Astrocyte of the cerebellum (primary cell): ENCODE measurements around the gene EVA1A.

Experiments used
- DNase-seq: peaks from one replicate; pipeline ENCODE4 v3.0.0-alpha.2; 2011; ENCODE audit warnings: low read depth
- H3K4me3 ChIP-seq: 2 replicates; pipeline ENCODE4 v1.5.1; 2011; ENCODE audit warnings: mild to moderate bottlenecking, low read depth, low read length, moderate library complexity
- CTCF ChIP-seq: IDR thresholded peaks from 2 replicates; pipeline ENCODE4 v1.5.1; 2012; ENCODE audit warnings: low read length, low read depth, moderate library complexity, mild to moderate bottlenecking; ENCODE audit errors: missing control alignments
- in situ Hi-C: cut with HindIII; loops from 2 replicates; pipeline ENCODE4 v1.10.0; 2017; ENCODE audit warnings: low sequenced_read_pairs

Gene EVA1A

DNA sequence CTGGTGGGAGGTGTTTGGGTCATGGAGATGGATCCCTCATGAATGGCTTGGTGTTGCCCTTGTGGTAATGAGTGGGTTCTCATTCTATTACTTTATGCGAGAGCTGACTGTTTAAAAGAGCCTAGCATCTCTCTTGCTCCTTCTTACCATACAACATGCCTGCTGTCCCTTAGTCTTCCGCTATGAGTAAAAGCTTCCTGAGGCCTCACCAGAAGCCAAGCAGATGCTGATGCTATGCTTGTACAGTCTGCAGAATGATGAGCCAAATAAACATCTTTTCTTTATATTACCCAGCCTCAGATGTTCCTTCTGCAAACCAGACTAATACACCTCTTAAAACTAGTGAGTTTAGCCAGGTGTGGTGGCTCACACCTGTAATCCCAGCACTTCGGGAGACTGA, 23.1 kb downstream of the EVA1A start:
- TF ChIP-seq CTCF, result no peak
- in situ Hi-C loops, result no loop called here
- no peak overlapping the region for H3K4me3 ChIP-seq

GRCh38 chr2:75533135-75533534, 27.6 kb downstream of the EVA1A start:
- no peak overlapping the region for H3K4me3 ChIP-seq
- no peak for TF ChIP-seq CTCF
- in situ Hi-C loops, result no loop called here
- no peak for DNase-seq

More for the DNA sequence above, 23.1 kb downstream of the EVA1A start:
- no peak for DNase-seq

- TF ChIP-seq CTCF, result no peak
- in situ Hi-C loops, result no loop called here
- no peak for DNase-seq
- H3K4me3 ChIP-seq, result no peak overlapping the region
These were observed 28.3 kb downstream of the EVA1A start for GRCh38 chr2:75532488-75532887.

- H3K4me3 ChIP-seq, result no peak overlapping the region
- TF ChIP-seq CTCF, result no peak
- in situ Hi-C loops, result no loop called here
- no peak for DNase-seq
These were observed 32.3 kb downstream of the EVA1A start for GRCh38 chr2:75528221-75528977.

DNA sequence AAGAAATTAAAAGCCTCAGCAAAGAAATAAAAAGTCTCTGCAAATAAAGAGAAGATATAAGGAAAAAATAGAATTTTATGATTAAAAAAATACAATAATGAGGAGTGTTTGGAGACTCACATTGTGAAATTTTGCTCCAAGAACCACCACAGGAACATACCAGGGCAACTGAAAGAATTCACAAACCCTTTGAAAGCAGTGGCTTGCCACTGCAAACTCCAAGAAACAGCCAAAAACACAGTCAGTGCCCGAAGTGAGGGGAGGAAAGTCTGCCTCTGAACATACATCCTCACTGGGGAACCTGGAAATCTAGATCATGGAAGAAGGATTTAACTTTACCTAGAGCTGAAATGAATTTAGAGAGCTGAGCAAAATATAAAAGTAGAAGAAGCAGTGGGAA, 33.1 kb downstream of the EVA1A start:
- in situ Hi-C loops, result no loop called here
- no peak for DNase-seq
- no peak overlapping the region for H3K4me3 ChIP-seq
- TF ChIP-seq CTCF, result no peak

DNA sequence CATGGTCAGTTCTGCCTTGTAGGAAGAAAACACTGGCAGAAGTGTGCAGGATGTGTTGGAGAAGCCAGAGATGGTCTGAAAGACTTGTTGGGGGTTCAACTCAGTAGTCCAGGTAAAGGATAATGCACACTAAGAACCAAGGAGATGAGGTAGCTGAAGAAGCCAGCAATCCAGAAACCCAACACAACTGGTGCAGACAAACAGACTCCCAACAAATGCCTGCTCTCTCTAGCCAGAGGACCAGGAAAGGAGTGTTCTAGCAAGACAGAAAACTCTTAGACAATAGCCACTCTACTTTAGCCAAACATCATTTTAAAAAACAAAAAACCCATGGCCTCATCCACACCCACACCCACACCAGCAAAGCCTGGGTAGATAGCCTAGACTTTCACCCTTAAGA, 33.9 kb downstream of the EVA1A start:
- no peak for DNase-seq
- in situ Hi-C loops, result no loop called here
- no peak for TF ChIP-seq CTCF
- H3K4me3 ChIP-seq, result no peak overlapping the region
